Ovary (tissue), 3 donors: ENCODE results near the gene FDX1.

Experiments used
- CTCF ChIP-seq, 3 donors: fragments of 450-650 bp in 2 of 3; fragments of 200-600 bp in 1 of 3; IDR thresholded peaks; one replicate each; pipeline versions ENCODE4 v1.5.1 to v1.8.0; 2016 to 2022; ENCODE audit warnings: antibody characterized with exemption in 3 of 3, mild to moderate bottlenecking in 1 of 3
- EP300 ChIP-seq: sonication (generic); formaldehyde crosslinking; IDR thresholded peaks from one replicate; pipeline ENCODE4 v1.6.1; 2017; ENCODE audit warnings: antibody characterized with exemption
- POLR2A ChIP-seq: fragments of 450-650 bp; IDR thresholded peaks from one replicate; pipeline ENCODE4 v1.6.1; 2017; ENCODE audit warnings: antibody characterized with exemption, mild to moderate bottlenecking, moderate library complexity
- donor health status: DM: no; HTN: no; CAD: no.

- TF ChIP-seq CTCF (IDR thresholded peaks at IDR 0.05): no peak
- TF ChIP-seq POLR2A: no peak
- TF ChIP-seq EP300: no peak
These were observed 48.7 kb upstream of the FDX1 start for GRCh38 chr11:110380836-110381622.
